Thoracic aorta (tissue), 2 donors: Measurements from ENCODE around the gene TWSG1. TPM values are rescaled to one million over a fixed set of nuclear protein-coding genes. Genes with fewer than 3 reads are reported as not detected.

Experiments
- ATAC-seq: fragments of 150-250 bp; one replicate; pipeline ENCODE4 v1.8.0; 2017; ENCODE audit warnings: low read depth; ENCODE audit not compliant: insufficient number of reproducible peaks, low FRiP score
- DNase-seq: peaks from one replicate; pipeline ENCODE4 v3.0.0-alpha.2; 2020; ENCODE audit warnings: low spot score
- H3K27ac ChIP-seq, 2 donors: fragments of 200-600 bp; sonication (generic); 1 replicate in 1 of 2; 2 replicates in 1 of 2; pipeline ENCODE4 v1.5.1; 2016; ENCODE audit warnings: mild to moderate bottlenecking in 2 of 2, moderate library complexity in 2 of 2
- H3K27me3 ChIP-seq: fragments of 200-600 bp; sonication (generic); replicated peaks from 2 replicates; pipeline ENCODE4 v1.6.0; 2016; ENCODE audit warnings: mild to moderate bottlenecking; ENCODE audit not compliant: insufficient read depth
- H3K36me3 ChIP-seq: fragments of 200-600 bp; sonication (generic); one replicate; pipeline ENCODE4 v1.5.1; 2016
- H3K4me1 ChIP-seq, 2 donors: fragments of 200-600 bp; sonication (generic); 1 replicate in 1 of 2; 2 replicates in 1 of 2; pipeline versions ENCODE4 v1.5.1 to v1.6.0; 2016; ENCODE audit warnings: low read depth in 2 of 2, mild to moderate bottlenecking in 1 of 2; ENCODE audit not compliant: control insufficient read depth in 1 of 2
- H3K4me3 ChIP-seq: fragments of 200-600 bp; sonication (generic); 2 replicates; pipeline ENCODE4 v1.5.1; 2016; ENCODE audit warnings: mild to moderate bottlenecking
- H3K9me3 ChIP-seq: fragments of 200-600 bp; sonication (generic); 2 replicates; pipeline ENCODE4 v1.5.1; 2016
- total RNA-seq, 2 donors: library from RNA; depleted of rRNA; stranded (reverse); fragments of >200 nt; gene quantifications; one replicate each; pipeline versions ENCODE4 v1.1.0 to v1.2.3, GENCODE V29; 2016
- TF ChIP-seq, protein P1 (sequence below): fragments of 200-600 bp; sonication (generic); IDR thresholded peaks from one replicate; pipeline ENCODE4 v1.5.1; 2019; ENCODE audit warnings: antibody characterized with exemption

The TWSG1 gene
- total RNA-seq, 2 donors from 2014 or later, result 107 to 130 TPM

DNA sequence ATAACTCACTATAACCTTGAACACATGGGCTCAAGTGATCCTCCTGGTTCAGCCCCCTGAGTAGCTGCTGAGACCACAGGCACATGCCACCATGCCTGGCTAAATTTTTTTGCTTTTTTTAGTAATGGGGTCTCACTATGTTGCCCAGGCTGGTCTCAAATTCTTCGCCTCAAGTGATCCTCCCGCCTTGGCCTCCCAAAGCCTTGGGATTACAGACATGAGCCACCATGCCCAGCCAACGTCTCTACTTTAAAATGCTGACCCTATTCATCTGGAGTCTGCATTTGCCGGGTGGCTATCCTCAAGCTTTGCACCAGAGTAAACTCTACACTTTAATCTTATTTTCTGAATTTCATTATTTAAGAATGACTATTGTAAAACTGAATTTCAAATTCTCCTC, 103.1 kb downstream of the TWSG1 start:
- no peak for DNase-seq
- ATAC-seq, result no peak
- TF ChIP-seq, protein P1, sequence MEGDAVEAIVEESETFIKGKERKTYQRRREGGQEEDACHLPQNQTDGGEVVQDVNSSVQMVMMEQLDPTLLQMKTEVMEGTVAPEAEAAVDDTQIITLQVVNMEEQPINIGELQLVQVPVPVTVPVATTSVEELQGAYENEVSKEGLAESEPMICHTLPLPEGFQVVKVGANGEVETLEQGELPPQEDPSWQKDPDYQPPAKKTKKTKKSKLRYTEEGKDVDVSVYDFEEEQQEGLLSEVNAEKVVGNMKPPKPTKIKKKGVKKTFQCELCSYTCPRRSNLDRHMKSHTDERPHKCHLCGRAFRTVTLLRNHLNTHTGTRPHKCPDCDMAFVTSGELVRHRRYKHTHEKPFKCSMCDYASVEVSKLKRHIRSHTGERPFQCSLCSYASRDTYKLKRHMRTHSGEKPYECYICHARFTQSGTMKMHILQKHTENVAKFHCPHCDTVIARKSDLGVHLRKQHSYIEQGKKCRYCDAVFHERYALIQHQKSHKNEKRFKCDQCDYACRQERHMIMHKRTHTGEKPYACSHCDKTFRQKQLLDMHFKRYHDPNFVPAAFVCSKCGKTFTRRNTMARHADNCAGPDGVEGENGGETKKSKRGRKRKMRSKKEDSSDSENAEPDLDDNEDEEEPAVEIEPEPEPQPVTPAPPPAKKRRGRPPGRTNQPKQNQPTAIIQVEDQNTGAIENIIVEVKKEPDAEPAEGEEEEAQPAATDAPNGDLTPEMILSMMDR, result no peak
- no peak overlapping the region for H3K4me3 ChIP-seq
- no peaks in the 10 kb centered on the region for H3K27me3 ChIP-seq
- H3K9me3 ChIP-seq, result no peaks in the 10 kb centered on the region
- H3K4me1 ChIP-seq, result peaks cover 7 to 13% of the 10 kb centered on the region in 2 donors
- no peaks in the 10 kb centered on the region for H3K36me3 ChIP-seq
- no peak overlapping the region for H3K27ac ChIP-seq

DNA sequence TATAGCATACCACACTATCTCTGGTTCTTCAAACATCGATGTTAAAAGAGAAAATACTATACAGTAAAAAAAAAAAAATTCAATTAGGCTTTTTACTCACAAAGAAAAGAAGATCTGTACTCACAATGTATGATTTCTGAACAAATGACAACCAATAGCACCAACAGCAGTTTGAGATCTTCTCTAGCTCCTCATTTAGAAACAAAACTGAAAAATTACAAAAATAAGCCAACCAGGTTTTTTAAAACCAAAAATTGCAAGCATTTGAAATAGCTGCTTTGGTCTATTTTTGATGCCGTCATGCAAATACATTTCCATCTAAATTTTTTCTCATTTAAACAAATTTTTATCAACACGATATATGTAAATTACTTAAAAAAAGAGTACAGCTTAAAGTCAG, 106.5 kb downstream of the TWSG1 start:
- H3K36me3 ChIP-seq, result no peaks in the 10 kb centered on the region
- no peaks in the 10 kb centered on the region for H3K9me3 ChIP-seq
- DNase-seq, result no peak
- H3K27me3 ChIP-seq, result no peaks in the 10 kb centered on the region
- H3K4me3 ChIP-seq, result no peak overlapping the region
- peaks cover 7 to 13% of the 10 kb centered on the region in 2 donors for H3K4me1 ChIP-seq
- TF ChIP-seq, protein P1, result no peak
- no peak for ATAC-seq
- H3K27ac ChIP-seq, result no peak overlapping the region

GRCh38 chr18:9444549-9444948, 110.0 kb downstream of the TWSG1 start:
- H3K4me3 ChIP-seq, result no peak overlapping the region
- H3K27me3 ChIP-seq, result no peaks in the 10 kb centered on the region
- H3K4me1 ChIP-seq, result no peaks in the 10 kb centered on the region
- DNase-seq, result no peak
- no peaks in the 10 kb centered on the region for H3K36me3 ChIP-seq
- ATAC-seq, result no peak
- no peaks in the 10 kb centered on the region for H3K9me3 ChIP-seq
- H3K27ac ChIP-seq, result no peak overlapping the region
- TF ChIP-seq, protein P1, result no peak

DNA sequence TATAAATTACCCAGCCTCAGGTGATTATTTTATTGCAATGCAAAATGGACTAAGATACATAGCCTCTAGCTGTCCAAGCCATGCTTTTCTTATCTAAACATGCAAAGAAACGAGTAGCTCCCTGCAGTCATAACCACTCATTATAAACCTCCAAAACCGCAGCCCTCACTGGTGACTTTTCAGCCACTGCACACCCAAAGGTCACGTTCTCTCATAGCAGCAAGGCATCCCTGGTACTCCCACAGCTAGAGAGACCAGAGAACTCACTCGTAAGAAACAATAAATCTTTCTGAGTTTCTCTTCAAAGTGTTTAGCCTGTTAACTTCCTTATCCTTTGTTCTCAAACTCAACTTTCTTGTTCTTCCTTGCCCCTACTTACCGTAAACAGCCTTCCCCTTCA, 112.3 kb downstream of the TWSG1 start:
- DNase-seq, result no peak
- TF ChIP-seq, protein P1, result no peak
- Histone ChIP-seq H3K4me1 (no peaks in the 10 kb centered on the region), H3K9me3 (no peaks in the 10 kb centered on the region), H3K36me3 (no peaks in the 10 kb centered on the region), H3K4me3 (no peak overlapping the region), H3K27ac (no peak overlapping the region), H3K27me3 (no peaks in the 10 kb centered on the region)
- no peak for ATAC-seq

GRCh38 chr18:9447334-9447733, 112.8 kb downstream of the TWSG1 start:
- Histone ChIP-seq H3K4me3 (no peak overlapping the region), H3K4me1 (no peaks in the 10 kb centered on the region), H3K27ac (no peak overlapping the region), H3K36me3 (no peaks in the 10 kb centered on the region), H3K9me3 (no peaks in the 10 kb centered on the region), H3K27me3 (no peaks in the 10 kb centered on the region)
- TF ChIP-seq, protein P1, result no peak
- DNase-seq (no peak), ATAC-seq (no peak)
